ENCODE results near the gene AIRE.

The AIRE gene

GRCh38 chr21:44315691-44316203, 30.1 kb downstream of the AIRE start:
- DNase-seq = no peak
- TF ChIP-seq GATA1 (IDR thresholded peaks at IDR 0.05; ENCODE audit: low read depth, low read length) (no peak), POLR2A (IDR thresholded peaks at IDR 0.05; ENCODE audit: low read length) (no peak)

GRCh38 chr21:44316277-44316900, 30.7 kb downstream of the AIRE start:
- no peak for DNase-seq
- TF ChIP-seq POLR2A (IDR thresholded peaks at IDR 0.05; ENCODE audit: low read length) (no peak), GATA1 (IDR thresholded peaks at IDR 0.05; ENCODE audit: low read depth, low read length) (no peak)

- DNase-seq = no peak
- TF ChIP-seq POLR2A (IDR thresholded peaks at IDR 0.05; ENCODE audit: low read length) (no peak), GATA1 (IDR thresholded peaks at IDR 0.05; ENCODE audit: low read depth, low read length) (no peak)
Observed at GRCh38 chr21:44317241-44317782, 31.6 kb downstream of the AIRE start.

- DNase-seq = no peak
- no peak for TF ChIP-seq GATA1 (IDR thresholded peaks at IDR 0.05; ENCODE audit: low read depth, low read length)
Observed at GRCh38 chr21:44317871-44318270, 32.2 kb downstream of the AIRE start.

GRCh38 chr21:44318489-44319285, 33.0 kb downstream of the AIRE start:
- no peak for DNase-seq
- no peak for TF ChIP-seq GATA1 (IDR thresholded peaks at IDR 0.05; ENCODE audit: low read depth, low read length)
- TF ChIP-seq POLR2A (IDR thresholded peaks at IDR 0.05; ENCODE audit: low read length) = no peak

- TF ChIP-seq POLR2A (IDR thresholded peaks at IDR 0.05; ENCODE audit: low read length) = no peak
- no peak for TF ChIP-seq GATA1 (IDR thresholded peaks at IDR 0.05; ENCODE audit: low read depth, low read length)
- DNase-seq = no peak
Observed at GRCh38 chr21:44319407-44320065, 33.9 kb downstream of the AIRE start.

- TF ChIP-seq GATA1 (IDR thresholded peaks at IDR 0.05; ENCODE audit: low read depth, low read length) (no peak), POLR2A (IDR thresholded peaks at IDR 0.05; ENCODE audit: low read length) (no peak)
- no peak for DNase-seq
Observed at GRCh38 chr21:44320847-44321246, 35.2 kb downstream of the AIRE start.

- no peak for DNase-seq
- TF ChIP-seq GATA1 (IDR thresholded peaks at IDR 0.05; ENCODE audit: low read depth, low read length) (no peak), POLR2A (IDR thresholded peaks at IDR 0.05; ENCODE audit: low read length) (no peak)
Observed at GRCh38 chr21:44321846-44322450, 36.3 kb downstream of the AIRE start.

- DNase-seq = no peak
- TF ChIP-seq POLR2A (IDR thresholded peaks at IDR 0.05; ENCODE audit: low read length) = no peak
- TF ChIP-seq GATA1 (IDR thresholded peaks at IDR 0.05; ENCODE audit: low read depth, low read length) = no peak
Observed at GRCh38 chr21:44322621-44323325, 37.1 kb downstream of the AIRE start.

- DNase-seq = no peak
- TF ChIP-seq POLR2A (IDR thresholded peaks at IDR 0.05; ENCODE audit: low read length) (no peak), GATA1 (IDR thresholded peaks at IDR 0.05; ENCODE audit: low read depth, low read length) (no peak)
Observed at GRCh38 chr21:44323591-44323990, 37.9 kb downstream of the AIRE start.

GRCh38 chr21:44324106-44324853, 38.6 kb downstream of the AIRE start:
- TF ChIP-seq GATA1 (IDR thresholded peaks at IDR 0.05; ENCODE audit: low read depth, low read length) (no peak), POLR2A (IDR thresholded peaks at IDR 0.05; ENCODE audit: low read length) (no peak)

GRCh38 chr21:44324854-44325107, 39.1 kb downstream of the AIRE start:
- DNase-seq = no peak
- TF ChIP-seq POLR2A (IDR thresholded peaks at IDR 0.05; ENCODE audit: low read length) (no peak), GATA1 (IDR thresholded peaks at IDR 0.05; ENCODE audit: low read depth, low read length) (no peak)

More at GRCh38 chr21:44324106-44324853, 38.6 kb downstream of the AIRE start:
- DNase-seq = no peak
